K562 (cell line): ENCODE results near the gene ZFPM1. TPM values are rescaled to one million over a fixed set of nuclear protein-coding genes. Genes with fewer than 3 reads are reported as not detected.

Experiments used
- ERF ChIP-seq: fragments of 450-650 bp; formaldehyde crosslinking; IDR thresholded peaks from 2 replicates; pipeline ENCODE4 v1.4.0; 2020; ENCODE audit warnings: mild to moderate bottlenecking, mixed read lengths
- EZH2 ChIP-seq: IDR thresholded peaks from 2 replicates; pipeline ENCODE4 v1.6.1; 2012; ENCODE audit warnings: low read depth, mild to moderate bottlenecking, inconsistent platforms, low read length, borderline replicate concordance
- HDAC1 ChIP-seq, 2 experiments: fragments of 450-650 bp; IDR thresholded peaks; 2 replicates each; pipeline ENCODE4 v1.6.1; 2016 to 2017; ENCODE audit warnings: inconsistent platforms in 1 of 2, mild to moderate bottlenecking in 1 of 2, moderate library complexity in 1 of 2
- HMG20B ChIP-seq: fragments of 250-450 bp; sonication (Bioruptor Pico); IDR thresholded peaks from 2 replicates; pipeline ENCODE4 v1.5.0; 2021; ENCODE audit warnings: mild to moderate bottlenecking
- PRPF4 ChIP-seq: fragments of 200-400 bp; formaldehyde crosslinking; IDR thresholded peaks from one replicate; pipeline ENCODE4 v1.6.1; 2017; ENCODE audit warnings: low read length, low read depth, mild to moderate bottlenecking; ENCODE audit not compliant: insufficient read depth, poor library complexity, severe bottlenecking
- RAD21 ChIP-seq, 2 experiments: fragments of 250-450 bp in 1 of 2; fragments of 450-650 bp in 1 of 2; sonication (Bioruptor Pico) in 1 of 2; formaldehyde crosslinking in 1 of 2; IDR thresholded peaks in 1 of 2; conservative IDR thresholded peaks in 1 of 2; 2 replicates each; pipeline versions ENCODE4 v1.4.0 to v1.8.0; 2020 to 2022; ENCODE audit warnings: mild to moderate bottlenecking in 2 of 2, moderate library complexity in 1 of 2
- SMAD3 ChIP-seq: fragments of 450-650 bp; formaldehyde crosslinking; conservative IDR thresholded peaks from 2 replicates; pipeline ENCODE4 v1.4.0; 2020; ENCODE audit warnings: mild to moderate bottlenecking
- SMC3 ChIP-seq: conservative IDR thresholded peaks from 2 replicates; pipeline ENCODE4 v1.6.1; 2011; ENCODE audit warnings: low read depth, low read length, improper control_type of control experiment; ENCODE audit not compliant: insufficient read depth
- TCF7 ChIP-seq: sonication (generic); IDR thresholded peaks from 2 replicates; pipeline ENCODE4 v1.6.1; 2016; ENCODE audit warnings: antibody characterized with exemption, borderline replicate concordance
- TGIF2 ChIP-seq: sonication (generic); formaldehyde crosslinking; IDR thresholded peaks from 2 replicates; pipeline ENCODE4 v1.8.1; 2022; ENCODE audit warnings: mild to moderate bottlenecking, missing genetic modification reagents, moderate library complexity
- UBTF ChIP-seq, 2 experiments: IDR thresholded peaks; 2 replicates each; pipeline ENCODE4 v1.6.1; 2012; ENCODE audit warnings: improper control_type of control experiment in 2 of 2, low read depth in 2 of 2, low read length in 2 of 2, borderline replicate concordance in 1 of 2
- YY1 ChIP-seq, 3 experiments: IDR thresholded peaks; 2 replicates each; pipeline ENCODE4 v1.6.1; 2011; ENCODE audit warnings: low read length in 2 of 3, mild to moderate bottlenecking in 2 of 3, moderate library complexity in 2 of 3, borderline replicate concordance in 1 of 3, control low read depth in 1 of 3, low read depth in 1 of 3; ENCODE audit not compliant: insufficient read depth in 3 of 3, insufficient replicate concordance in 2 of 3, control insufficient read depth in 1 of 3, insufficient read length in 1 of 3; ENCODE audit errors: extremely low read depth in 1 of 3
- ZNF121 ChIP-seq: sonication (generic); formaldehyde crosslinking; conservative IDR thresholded peaks from 2 replicates; pipeline ENCODE4 v1.8.0; 2022; ENCODE audit warnings: missing genetic modification reagents
- ZNF212 ChIP-seq: fragments of 450-650 bp; formaldehyde crosslinking; IDR thresholded peaks from 2 replicates; pipeline ENCODE4 v1.4.0; 2020; ENCODE audit warnings: mild to moderate bottlenecking
- ZNF384 ChIP-seq: IDR thresholded peaks from 2 replicates; pipeline ENCODE4 v1.6.1; 2012; ENCODE audit warnings: low read depth, low read length, improper control_type of control experiment
- ZNF445 ChIP-seq: fragments of 250-450 bp; sonication (Bioruptor Pico); IDR thresholded peaks from 2 replicates; pipeline ENCODE4 v1.4.0; 2020; ENCODE audit warnings: low read depth, mild to moderate bottlenecking, moderate library complexity
- ZNF561 ChIP-seq: fragments of 450-650 bp; formaldehyde crosslinking; conservative IDR thresholded peaks from 2 replicates; pipeline ENCODE4 v1.4.0; 2020; ENCODE audit warnings: mild to moderate bottlenecking, moderate library complexity
- ZNF699 ChIP-seq: fragments of 250-450 bp; sonication (Bioruptor Pico); IDR thresholded peaks from 2 replicates; pipeline ENCODE4 v1.8.0; 2021; ENCODE audit warnings: mild to moderate bottlenecking, moderate library complexity; ENCODE audit not compliant: insufficient replicate concordance
- polyA plus RNA-seq, 8 experiments: library from polyadenylated mRNA; depleted of rRNA in 4 of 8; stranded (reverse) in 5 of 8; unstranded in 3 of 8; fragments of >200 nt; fragmentation: Nextera tagmentation in 2 of 8; fragmentation: Illumina TruSeq in 1 of 8; extraction: Ambion mirVana in 2 of 8; extraction: Trizol in 1 of 8; gene quantifications; 2 replicates each; pipeline versions ENCODE4 v1.2.1 to v1.2.3, GENCODE V29; 2011 to 2014; ENCODE audit warnings: inconsistent platforms in 1 of 8, missing spikeins in 1 of 8
- total RNA-seq, 7 experiments: library from RNA; depleted of rRNA in 6 of 7; stranded (reverse); fragments of >200 nt in 6 of 7; fragmentation: Illumina TruSeq in 2 of 7; extraction: Trizol in 2 of 7; gene quantifications; 2 replicates each; pipeline versions ENCODE4 v1.2.1 to v1.2.3, GENCODE V29; 2011 to 2021; ENCODE audit warnings: low replicate concordance in 1 of 7
- TF ChIP-seq, protein P1 (sequence below): IDR thresholded peaks from 2 replicates; pipeline ENCODE4 v1.6.1; 2012; ENCODE audit warnings: low read depth, low read length, improper control_type of control experiment, borderline replicate concordance
- TF ChIP-seq, protein P2 (sequence below): sonication (generic); formaldehyde crosslinking; IDR thresholded peaks from 2 replicates; pipeline ENCODE4 v1.8.0; 2022; ENCODE audit warnings: mild to moderate bottlenecking, missing genetic modification reagents

ZFPM1 gene
- total and polyA plus RNA-seq, 9 of the 15 experiments (the other 6 are each of a cell fraction or from before 2014, with no cell fraction given): 0.03 to 35.9 (median 1.4) TPM

DNA sequence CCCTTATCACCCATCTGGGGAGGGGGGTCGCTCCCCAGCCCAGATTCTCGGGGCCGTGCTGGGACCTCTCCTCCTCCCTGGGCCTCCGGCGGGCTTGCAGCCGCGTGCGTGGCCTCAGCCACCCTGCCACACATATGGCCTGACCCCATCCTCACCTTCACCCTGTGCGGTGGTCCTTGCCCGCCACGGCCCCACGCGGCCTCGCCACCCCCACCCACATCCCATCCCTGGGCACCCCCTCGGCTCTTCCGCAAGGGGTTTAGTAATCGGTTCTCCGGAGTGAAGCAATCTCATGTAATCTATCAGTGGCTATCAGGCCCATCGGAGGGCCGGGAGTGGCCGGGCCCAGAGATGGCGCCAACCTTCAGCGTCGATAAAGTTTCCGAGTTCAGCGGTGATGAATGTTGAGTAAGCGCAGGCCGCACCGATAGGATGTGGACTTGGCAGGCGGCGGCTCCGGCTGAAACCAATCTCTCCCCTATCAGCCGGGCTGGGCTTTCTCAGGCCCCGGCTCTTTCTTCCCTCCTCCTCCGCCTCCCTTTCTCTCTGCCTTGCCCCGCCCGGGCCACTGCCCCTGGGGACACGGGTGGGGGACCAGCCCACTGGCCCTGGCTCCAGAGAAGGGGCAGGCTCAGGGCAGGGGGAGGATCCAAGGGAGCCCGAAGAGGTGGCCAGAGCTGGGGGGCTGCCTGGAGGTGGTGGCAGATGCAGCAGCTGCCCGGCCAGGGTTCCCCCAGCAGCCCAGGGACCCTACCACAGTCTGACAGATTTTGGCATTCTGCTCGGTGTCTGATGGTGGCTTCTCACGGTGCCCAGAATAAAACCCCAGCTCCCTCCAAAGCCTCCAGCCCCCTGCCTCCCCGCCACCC is 20.8 kb downstream of the ZFPM1 start (continued):
- no peak for TF ChIP-seq EZH2
- TF ChIP-seq, protein P1, sequence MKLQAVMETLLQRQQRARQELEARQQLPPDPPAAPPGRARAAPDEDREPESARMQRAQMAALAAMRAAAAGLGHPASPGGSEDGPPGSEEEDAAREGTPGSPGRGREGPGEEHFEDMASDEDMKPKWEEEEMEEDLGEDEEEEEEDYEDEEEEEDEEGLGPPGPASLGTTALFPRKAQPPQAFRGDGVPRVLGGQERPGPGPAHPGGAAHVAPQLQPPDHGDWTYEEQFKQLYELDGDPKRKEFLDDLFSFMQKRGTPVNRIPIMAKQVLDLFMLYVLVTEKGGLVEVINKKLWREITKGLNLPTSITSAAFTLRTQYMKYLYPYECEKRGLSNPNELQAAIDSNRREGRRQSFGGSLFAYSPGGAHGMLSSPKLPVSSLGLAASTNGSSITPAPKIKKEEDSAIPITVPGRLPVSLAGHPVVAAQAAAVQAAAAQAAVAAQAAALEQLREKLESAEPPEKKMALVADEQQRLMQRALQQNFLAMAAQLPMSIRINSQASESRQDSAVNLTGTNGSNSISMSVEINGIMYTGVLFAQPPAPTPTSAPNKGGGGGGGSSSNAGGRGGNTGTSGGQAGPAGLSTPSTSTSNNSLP: no peak
- TF ChIP-seq TCF7: no peak
- no peak for TF ChIP-seq SMC3
- TF ChIP-seq YY1 (IDR thresholded peaks at IDR 0.05; ENCODE audit: borderline replicate concordance in 1 of 3, control insufficient read depth in 1 of 3, extremely low read depth in 1 of 3, insufficient read depth in 3 of 3, insufficient read length in 1 of 3, insufficient replicate concordance in 2 of 3, low read depth in 1 of 3, low read length in 2 of 3): peak in 1 of 3 experiments; percentile 67
- TF ChIP-seq TGIF2 (CRISPR knock-in tag): no peak
- peak; percentile 13 to 29; a peak in 2 of 4 replicates for TF ChIP-seq RAD21 (CRISPR knock-in tag; conservative IDR thresholded peaks at IDR 0.05 in 1 of 2, IDR thresholded peaks at IDR 0.05 in 1 of 2)
- TF ChIP-seq, protein P2, sequence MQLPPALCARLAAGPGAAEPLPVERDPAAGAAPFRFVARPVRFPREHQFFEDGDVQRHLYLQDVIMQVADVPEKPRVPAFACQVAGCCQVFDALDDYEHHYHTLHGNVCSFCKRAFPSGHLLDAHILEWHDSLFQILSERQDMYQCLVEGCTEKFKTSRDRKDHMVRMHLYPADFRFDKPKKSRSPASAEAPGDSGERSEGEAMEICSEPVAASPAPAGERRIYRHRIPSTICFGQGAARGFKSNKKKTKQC (CRISPR knock-in tag): no peak
- TF ChIP-seq HDAC1 (IDR thresholded peaks at IDR 0.05): peak in 1 of 2 experiments; percentile 39; a peak in 1 of 4 replicates
- no peak for TF ChIP-seq ZNF384
- TF ChIP-seq ZNF121 (CRISPR knock-in tag): no peak
- no peak for TF ChIP-seq ZNF445 (CRISPR knock-in tag)
- TF ChIP-seq SMAD3 (CRISPR knock-in tag): no peak
- no peak for TF ChIP-seq PRPF4
- peak; percentile 90 to 95; a peak in 3 of 4 replicates for TF ChIP-seq UBTF (IDR thresholded peaks at IDR 0.05; ENCODE audit: borderline replicate concordance in 1 of 2, low read depth in 2 of 2, low read length in 2 of 2)
- TF ChIP-seq ERF (CRISPR knock-in tag): no peak
- no peak for TF ChIP-seq HMG20B (CRISPR knock-in tag)
- no peak for TF ChIP-seq ZNF561 (CRISPR knock-in tag)
- no peak for TF ChIP-seq ZNF212 (CRISPR knock-in tag)
- TF ChIP-seq ZNF699 (CRISPR knock-in tag): no peak
